HG03378 (cell line): Measurements from ENCODE around the gene LIME1.

Experiments
- ATAC-seq: cut with Tn5 transposase; IDR thresholded peaks from one replicate; pipeline ENCODE4 v1.9.1; 2021; ENCODE audit warnings: mild to moderate bottlenecking, moderate library complexity; ENCODE audit not compliant: unreplicated experiment

LIME1 gene

DNA sequence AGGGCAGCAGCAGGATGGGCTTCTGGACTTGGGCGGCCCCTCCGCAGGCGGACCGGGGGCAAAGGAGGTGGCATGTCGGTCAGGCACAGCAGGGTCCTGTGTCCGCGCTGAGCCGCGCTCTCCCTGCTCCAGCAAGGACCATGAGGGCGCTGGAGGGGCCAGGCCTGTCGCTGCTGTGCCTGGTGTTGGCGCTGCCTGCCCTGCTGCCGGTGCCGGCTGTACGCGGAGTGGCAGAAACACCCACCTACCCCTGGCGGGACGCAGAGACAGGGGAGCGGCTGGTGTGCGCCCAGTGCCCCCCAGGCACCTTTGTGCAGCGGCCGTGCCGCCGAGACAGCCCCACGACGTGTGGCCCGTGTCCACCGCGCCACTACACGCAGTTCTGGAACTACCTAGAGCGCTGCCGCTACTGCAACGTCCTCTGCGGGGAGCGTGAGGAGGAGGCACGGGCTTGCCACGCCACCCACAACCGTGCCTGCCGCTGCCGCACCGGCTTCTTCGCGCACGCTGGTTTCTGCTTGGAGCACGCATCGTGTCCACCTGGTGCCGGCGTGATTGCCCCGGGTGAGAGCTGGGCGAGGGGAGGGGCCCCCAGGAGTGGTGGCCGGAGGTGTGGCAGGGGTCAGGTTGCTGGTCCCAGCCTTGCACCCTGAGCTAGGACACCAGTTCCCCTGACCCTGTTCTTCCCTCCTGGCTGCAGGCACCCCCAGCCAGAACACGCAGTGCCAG is 39.7 kb upstream of the LIME1 start, which contains the start of gene TNFRSF6B:
TSS of gene TNFRSF6B (plus strand) at position 25 of the 729 bp plus-strand sequence. CDS start at position 141, 116 bp downstream.
- no peak for ATAC-seq

DNA sequence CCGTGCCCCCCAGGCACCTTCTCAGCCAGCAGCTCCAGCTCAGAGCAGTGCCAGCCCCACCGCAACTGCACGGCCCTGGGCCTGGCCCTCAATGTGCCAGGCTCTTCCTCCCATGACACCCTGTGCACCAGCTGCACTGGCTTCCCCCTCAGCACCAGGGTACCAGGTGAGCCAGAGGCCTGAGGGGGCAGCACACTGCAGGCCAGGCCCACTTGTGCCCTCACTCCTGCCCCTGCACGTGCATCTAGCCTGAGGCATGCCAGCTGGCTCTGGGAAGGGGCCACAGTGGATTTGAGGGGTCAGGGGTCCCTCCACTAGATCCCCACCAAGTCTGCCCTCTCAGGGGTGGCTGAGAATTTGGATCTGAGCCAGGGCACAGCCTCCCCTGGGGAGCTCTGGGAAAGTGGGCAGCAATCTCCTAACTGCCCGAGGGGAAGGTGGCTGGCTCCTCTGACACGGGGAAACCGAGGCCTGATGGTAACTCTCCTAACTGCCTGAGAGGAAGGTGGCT is 39.1 kb upstream of the LIME1 start:
- ATAC-seq = no peak

DNA sequence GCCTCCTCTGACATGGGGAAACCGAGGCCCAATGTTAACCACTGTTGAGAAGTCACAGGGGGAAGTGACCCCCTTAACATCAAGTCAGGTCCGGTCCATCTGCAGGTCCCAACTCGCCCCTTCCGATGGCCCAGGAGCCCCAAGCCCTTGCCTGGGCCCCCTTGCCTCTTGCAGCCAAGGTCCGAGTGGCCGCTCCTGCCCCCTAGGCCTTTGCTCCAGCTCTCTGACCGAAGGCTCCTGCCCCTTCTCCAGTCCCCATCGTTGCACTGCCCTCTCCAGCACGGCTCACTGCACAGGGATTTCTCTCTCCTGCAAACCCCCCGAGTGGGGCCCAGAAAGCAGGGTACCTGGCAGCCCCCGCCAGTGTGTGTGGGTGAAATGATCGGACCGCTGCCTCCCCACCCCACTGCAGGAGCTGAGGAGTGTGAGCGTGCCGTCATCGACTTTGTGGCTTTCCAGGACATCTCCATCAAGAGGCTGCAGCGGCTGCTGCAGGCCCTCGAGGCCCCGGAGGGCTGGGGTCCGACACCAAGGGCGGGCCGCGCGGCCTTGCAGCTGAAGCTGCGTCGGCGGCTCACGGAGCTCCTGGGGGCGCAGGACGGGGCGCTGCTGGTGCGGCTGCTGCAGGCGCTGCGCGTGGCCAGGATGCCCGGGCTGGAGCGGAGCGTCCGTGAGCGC is 38.5 kb upstream of the LIME1 start:
- ATAC-seq = no peak

DNA sequence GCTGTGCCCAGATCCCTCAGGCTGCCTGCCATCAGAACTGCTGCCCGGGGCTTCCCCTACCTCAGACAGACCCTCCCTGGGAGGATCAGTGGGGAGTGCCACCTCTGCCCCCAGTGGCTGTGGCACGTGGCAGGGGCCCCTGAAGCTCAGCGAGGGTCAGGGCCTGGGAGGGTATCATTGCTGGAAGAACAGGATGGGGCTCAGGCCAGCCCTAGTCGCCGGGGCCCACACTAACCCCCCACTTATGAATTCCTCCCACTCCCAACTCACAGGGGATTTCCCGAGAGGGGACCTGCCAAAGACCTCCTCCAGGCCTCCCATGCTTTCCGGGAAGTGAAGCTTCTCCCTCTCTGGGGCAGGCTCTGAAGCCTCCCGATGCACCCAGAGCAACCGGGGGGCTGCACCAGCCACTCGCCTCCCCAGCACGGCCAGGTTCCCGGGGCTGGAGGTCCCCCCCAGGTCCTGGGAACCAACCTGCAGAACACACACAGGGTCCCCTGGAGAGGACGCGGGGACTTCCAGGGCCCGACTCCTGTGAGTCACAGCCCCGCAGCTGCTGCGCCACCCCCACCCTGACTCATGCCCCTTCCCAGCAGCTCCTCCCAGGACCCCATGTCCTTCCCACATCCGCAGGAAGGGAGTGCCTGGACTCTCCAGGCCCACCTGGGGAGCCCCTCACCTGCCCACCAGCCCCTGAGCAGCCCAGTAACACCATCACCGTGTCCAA is 37.6 kb upstream of the LIME1 start:
- no peak for ATAC-seq

DNA sequence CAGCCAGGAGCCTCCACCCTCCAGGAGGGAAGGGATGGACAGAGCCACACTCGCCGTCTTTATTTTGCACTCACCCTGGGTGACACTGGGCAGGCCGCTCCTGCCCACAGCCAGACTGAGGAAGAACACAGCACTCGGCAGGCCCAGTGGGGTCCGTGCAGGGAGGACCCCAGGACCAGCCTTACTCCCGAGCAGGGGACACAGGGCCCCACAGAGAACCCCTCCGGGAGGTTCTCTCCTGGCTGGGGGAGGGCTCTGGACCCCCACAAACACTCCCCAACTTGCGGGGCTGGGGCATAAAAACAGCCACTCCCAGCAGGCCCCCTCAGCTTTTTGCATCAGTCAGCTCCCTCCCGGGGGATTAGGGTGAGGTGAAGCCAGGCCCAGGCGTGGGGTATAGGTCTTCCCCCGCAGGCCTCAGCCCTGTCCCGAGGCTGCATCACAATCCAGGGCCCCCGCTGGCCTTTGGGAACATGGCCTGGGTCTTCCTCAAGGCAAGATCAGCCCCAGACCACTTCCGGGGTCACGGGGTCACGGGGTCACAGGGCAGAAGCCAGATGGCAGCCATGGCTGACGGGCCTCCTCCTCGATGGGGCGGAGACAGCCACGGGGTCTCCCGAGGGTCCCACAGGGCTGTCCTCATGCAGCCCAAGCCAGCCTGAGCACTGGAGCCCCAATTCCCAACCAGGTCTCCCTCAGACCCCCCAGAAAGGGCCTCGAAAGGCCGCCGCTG is 36.8 kb upstream of the LIME1 start:
- ATAC-seq = no peak

DNA sequence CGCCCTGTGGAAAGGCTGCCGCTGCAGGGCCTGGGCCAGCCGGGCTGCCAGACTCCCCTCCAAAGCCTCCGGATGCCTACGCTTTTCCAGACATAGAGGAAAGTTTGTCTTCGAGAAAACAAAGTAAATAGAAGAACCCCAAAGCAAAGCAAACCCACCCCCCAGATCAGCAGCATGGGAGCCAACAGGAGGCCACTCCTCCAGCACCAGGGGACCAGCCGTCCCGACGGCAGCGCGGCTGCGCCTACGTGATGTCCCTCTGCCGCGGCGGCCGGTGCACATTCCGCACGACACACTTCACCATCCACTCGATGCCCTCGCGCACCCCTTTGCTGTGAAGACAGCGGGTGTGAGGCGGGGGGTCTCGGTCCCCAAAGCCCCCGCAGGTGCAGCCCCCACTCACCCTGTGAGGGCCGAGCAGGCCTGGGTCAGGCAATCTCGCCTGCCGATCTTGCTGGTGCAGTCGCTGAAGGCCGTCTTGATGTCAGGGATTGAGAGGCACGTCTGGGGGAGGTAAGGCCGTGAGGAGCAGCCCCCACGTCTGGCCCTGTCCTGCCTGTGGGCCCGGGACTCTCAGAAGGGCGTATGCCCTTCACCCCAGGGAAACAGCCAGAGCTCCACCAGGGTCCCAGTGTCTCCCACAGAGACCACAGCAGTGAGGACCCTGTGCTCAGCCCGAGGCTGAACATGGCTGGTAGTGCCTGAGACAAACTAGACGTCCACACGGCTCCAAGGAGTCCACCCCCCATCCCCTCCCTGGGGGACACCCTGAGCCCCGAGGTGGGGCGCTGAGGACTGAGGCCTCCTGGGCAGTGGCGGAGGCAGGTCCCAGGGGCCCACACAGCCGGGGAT is 36.0 kb upstream of the LIME1 start:
- ATAC-seq = no peak

DNA sequence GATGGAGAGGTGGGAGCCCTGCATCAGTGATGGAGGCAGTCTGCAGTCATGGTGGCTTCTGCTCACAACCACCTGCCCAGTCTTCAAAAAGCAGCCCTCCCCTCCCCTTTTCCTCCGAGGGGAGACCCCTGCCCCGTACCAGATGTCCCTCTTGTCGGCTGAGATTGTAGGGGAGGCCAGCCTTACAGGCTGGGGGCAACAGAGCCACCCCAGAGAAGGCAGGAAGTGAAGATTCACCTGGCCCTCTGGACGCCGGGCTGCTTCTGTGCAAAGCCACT is 35.5 kb upstream of the LIME1 start:
- ATAC-seq = no peak

DNA sequence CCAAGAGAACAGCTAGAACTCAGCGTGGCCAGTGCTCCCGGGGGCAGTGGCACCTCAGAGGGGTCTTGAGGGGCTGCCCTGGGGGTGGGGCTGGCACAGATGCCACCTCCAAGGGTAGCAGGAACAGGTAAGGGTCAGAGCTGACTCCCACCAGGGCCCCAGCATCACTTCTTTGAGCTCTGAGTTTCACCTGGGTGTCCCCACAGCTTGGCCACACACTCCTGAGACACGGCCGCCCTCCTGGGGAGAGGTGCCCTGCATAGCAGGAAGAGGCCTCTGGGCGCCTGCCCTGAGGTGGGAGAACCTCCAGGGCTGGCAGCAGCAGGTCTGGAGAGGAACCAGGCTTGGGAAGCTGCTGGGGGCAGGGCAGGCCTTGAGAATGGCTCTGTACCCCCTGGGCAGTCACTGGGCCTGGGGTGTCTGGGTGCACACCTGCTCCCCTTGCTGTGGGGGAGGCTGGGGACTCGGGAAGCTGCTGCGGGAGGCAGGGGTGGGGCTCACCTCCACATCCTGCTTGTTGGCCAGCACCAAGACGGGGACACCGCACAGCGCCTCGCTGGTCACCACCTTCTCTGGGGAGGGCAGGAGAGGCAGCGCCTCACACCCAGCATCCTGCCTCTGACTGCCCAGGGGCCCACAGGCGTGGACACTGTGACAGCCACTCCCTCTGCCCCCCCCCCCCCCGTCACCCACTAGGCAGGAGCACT is 35.0 kb upstream of the LIME1 start:
- ATAC-seq = no peak

DNA sequence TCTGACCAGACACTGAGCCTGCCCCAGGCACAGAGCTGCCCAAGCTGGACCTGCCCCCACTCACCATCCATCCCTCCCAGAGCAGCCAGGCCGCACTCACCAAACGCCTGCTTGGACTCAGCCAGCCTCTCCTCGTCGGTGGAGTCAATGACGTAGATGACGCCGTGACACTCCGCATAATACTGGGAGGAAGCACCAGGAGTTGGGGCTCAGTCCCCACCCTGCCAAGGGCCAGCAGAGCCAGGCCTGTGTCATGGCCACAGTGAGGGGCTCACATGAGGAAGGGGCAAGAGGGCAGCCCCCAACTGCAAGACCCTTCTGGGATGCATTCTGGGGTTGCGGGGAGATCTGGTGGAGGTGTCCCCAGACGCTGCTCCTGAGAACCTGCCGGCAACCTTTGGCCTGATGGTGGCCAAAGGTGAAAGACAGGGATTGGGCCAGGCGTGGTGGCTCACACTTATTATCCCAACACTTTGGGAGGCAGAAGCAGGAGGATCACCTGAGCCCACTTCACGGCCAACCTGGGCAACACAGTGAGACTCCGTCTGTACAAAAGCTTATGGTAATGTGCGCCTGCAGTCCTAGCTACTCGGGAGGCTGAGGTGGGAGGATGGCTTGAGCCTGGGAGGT is 34.3 kb upstream of the LIME1 start:
- ATAC-seq = no peak

DNA sequence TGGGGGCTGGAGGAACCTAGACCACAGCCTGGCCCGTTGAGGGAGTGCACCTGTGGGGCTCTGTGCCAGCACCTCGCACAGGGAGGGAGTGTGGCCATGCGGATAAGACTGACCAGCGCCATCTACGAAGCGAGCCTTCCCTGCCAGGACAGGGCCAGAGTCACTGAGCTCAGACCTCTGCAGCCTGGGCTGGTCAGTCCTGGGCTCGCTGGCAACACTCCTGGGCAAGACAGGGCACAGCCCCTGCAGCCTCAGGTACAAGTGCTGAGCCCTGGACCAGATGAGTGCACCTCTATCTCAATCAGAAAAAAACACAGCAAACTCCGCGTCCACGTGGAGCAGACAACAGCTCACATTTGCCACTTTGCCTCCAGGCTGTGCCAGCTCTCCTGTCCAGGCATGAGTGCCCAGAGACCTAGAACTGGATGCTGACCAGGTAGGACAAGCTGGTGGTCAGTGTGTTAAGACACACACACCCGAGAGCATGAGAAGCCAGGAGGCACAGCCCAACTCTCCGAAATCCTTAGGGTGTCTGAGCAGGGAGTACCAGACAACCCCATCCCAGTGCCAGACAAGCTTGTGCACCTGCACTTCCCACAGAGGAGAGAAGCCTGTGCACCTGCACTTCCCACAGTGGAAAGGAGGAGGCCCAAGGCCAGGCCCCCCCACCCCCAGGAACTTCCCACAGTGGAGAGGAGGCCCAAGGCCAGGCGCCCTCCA is 33.6 kb upstream of the LIME1 start:
- no peak for ATAC-seq

DNA sequence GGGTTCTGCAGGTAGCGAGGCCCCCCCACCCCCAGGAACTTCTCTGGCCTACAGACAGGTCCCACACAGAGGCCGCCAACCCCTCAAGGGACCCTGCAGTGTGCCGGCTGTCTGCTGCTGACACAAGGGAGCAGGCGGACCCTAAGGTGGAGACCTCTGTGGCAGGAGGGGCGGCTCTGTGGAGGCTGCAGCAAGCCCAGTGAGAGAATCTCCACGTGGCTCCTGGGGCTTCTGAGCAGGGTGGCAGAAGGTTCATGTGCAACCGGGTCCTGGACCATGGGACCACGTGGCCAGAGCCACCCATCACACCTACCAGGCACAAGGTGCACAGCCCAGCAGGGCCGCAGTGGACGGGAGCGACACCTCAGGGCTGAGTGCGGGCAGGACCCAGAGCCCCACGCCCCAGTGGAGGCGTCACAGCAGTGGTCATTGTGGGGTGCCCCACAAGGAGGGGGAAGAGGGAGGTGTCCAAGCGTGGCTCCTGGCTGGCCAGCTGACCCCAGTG is 32.9 kb upstream of the LIME1 start:
- ATAC-seq = no peak

DNA sequence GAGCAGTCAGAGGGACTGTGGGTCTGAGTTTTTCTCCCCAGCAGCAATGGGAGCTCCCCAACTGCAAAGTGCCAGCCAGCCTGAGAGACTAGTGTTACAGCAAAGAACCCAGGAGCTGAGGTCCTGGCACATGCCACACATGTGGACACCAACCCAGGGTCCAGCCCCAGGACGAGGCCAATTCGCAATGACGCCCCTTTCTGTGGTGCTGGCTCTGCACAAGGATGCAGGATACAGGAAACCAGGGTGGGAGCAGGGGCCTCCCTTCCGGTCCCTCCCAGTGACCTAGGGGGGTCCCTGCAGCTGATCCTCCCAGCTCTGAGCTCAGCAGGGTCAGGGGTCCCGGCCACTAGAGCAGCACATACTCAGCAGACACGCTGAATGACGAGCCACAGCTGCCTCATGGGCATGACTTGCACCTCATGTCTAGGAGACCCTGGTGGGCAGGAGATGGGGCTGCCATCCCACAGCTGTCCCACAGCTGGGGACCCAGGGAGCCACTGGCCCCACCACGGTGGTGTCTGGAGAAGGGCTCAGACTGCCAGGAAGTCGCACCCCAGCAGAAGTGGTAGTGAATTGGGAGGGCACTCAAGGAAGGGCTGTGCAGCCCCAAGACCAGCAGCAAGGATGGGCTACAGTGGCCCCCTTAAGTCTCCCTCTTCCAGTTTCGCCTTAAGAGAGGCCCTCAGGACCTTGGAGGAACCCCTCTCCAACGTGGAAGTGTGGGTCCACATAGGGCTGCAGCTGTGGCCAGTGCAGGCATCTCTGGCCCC is 32.3 kb upstream of the LIME1 start:
- no peak for ATAC-seq

DNA sequence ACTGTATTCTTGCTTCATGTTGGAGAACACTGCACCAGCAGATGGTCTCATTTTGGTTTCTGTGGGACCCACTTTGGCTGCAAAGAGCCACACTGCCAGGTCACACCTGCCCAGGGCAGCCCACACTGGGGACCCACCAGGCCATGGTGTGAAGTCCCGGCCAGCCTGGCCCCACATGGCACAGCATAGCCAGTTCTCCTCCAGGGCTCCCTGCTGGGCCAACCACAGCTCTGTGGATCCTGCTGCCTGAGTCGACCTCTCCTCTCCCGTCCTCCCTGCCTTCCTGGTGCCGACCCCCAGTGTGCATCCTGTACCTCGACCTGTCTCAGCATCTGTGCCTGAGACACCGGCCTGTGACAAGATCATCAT is 31.7 kb upstream of the LIME1 start:
- no peak for ATAC-seq

DNA sequence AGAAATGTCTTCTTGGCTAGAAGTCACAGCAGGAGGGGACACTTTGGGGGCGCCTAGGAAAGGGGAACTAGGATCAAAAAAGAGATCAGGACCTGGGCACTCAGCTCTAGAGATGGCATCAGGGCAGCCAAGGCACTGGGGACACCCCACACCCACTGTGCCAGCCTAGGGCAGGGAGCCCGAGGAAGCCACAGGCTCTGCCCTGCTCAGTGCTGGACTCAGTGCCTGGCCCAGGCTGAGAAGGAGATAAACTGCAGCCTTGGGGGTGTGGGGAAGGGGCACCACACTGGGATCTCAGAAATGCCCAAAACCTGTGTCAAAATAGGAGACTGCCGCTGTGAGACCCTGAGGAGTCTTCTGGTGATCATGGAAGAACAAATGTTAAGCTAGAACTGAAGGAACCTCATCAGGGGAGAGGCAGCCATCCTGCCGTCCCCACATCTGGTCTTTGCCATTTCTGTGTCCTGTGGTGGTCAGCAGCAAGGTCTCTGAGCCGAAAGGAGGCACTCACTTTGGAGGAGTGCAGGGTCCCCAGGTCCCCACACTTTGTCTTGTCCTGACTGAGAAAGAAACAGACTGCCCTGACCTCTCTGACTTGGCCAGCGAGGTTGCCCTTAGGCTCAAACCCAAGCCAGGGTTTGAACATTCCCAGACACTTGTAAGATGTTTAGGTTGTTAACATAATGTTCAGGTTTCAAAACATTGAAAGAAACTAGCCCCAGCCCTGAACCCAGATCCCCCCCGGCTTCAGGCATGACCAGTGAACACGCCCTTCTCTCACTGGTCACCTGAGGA is 31.0 kb upstream of the LIME1 start:
- no peak for ATAC-seq

DNA sequence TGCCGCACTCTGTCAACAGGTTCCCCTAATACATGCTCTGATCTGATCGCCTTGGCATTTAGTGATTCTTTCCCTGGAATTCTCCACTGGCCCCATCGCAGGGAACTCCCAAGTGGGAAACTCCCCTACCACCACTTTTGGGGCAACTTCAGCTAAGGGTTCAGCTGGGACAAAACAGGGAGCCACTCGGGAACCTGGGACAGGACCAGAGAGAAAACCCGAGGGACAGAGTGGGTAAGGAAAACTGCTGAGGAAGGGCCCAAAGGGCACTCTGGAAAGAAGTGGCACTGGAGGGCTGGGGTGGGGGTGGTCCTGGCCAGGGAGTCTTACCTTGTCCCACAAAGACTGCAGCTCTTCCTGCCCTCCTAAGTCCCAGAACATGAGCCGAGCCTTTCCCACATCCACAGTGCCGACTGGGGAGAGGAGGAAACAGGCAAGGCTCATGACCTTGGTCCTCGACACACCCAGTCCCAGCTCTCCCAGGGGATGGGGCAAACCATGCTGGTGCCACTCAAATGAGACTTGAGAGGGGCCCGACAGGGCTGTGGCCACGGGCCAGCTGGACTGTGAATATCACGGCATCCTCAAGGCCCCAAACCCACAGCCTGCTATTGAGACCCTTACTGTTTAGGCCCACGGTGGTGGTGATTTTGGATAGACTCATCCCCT is 30.3 kb upstream of the LIME1 start:
- no peak for ATAC-seq

DNA sequence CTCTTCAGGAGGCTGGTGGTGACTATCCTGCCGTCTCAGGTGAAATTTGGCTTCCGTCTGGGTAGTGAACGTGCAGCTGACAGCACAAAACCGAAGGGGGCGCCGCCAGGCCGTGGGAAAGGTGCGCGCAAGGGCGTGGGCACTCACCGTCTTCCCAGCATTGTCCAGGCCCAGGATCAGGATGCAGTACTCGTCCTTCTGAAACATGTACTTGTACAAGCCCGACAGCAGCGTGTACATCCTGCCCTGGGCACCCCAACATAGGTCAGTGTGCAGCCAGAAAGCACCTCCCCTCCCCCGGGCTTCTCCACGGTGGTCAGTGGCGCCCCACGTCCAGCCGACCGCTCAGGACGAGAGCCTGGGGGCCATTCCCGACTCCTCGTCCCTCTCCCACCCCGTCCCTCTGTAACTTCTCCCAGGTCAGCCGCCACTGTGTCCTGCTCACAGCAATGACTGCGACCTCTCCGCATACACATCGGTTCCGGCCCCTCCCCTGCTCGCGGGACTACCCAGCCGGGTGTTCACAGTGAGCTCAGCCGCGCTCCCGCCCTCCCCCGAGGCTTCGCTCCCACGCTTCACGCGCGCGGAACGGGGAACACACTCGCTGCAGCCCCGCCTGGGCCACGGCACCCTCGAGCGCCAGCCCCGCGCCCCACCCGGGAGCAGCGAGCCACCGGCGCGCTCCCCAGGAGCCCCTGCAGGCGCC is 29.5 kb upstream of the LIME1 start:
- ATAC-seq = no peak
